ENCODE measurements around the gene TNNI3.

TNNI3 gene

DNA sequence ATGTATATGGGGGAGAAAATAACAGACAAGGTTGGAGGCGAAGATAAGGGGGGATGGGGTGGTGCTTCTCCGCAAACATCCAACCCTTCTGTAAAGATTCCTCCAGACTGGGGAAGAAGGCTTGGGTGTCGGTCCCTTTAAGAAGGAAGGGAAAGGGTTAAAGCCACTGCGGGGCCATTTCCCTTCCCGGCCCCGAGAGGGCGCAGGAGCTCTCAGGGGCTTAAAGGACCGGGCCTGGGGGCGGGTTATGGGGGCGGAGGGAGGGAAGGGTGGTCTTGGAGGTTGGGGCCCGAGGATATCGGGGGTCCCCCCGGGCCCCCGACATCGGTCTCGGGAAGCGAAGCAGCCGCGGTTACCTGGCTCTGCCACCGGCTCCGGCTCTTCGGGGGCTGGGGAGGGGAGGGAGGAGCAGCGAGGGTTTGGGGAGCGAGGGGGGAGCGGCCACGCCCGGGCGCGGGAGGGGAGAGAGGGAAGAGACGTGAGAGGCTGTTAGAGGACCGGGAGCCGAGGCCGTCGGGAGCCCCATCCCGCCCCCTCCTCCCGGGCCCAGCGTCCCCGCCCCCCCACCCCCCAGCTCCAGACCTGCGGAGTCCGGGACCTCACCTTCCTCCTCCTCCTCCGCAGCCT lies 11.3 kb downstream of the TNNI3 start:
- no peak for FAIRE-seq

DNA sequence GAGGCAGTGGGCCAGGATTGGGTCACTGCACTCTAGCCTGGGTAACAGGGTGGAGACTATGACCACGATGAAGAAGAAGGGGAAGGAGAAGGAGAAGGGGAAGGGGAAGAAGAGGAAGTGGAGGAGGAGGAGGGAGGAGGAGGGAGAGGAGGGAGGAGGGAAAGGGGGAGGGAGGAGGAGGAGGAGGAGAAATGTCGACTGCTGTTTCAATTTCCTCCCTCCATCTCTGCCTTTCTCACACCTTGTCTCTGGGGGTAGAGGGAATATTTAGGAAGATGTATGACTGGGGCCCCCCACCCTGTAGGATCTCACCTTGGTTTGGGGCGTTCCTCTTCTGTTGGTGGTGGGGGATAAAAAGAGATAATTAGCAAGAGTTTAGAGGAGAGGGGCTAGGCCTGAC lies 12.3 kb downstream of the TNNI3 start:
- FAIRE-seq, result no peak

DNA sequence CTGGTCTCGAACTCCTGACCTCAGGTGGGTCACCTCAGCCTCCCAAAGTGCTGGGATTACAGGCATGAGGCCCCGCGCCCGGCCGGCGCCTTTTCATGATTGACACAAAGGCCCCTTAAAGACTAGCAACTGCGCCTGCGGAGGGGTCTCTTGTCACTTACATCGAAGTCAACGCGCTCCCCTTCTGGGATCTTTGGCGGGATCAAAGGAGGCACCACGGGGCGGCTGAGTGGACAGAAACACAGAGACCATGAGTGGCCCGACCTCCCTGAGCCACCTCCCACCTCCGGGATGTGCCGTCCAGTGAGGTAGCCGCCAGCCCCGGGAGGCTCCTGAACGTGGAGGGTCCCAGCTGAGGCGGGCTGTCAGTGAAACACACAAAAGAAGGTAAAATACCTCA lies 15.8 kb downstream of the TNNI3 start:
- no peak for FAIRE-seq

DNA sequence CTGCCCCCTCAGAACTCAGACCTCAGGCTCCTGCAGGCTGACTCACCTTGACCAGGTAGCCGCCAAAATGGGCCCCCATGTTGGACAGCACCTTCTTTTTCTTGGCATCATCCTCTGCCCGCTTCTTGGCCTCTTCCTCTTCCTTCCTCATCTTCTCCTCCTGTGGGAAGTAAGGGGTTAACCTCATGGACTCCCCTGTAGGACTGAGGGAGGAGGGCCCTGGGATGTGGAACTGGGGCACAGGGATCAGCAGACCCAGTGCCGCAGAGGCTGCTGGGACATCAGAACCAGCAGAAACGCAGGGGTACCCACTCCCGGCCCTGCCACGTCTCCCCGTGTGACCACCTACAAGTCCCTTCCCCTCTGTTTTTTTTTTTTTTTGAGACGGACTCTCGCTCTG lies 19.6 kb downstream of the TNNI3 start:
- FAIRE-seq, result no peak

DNA sequence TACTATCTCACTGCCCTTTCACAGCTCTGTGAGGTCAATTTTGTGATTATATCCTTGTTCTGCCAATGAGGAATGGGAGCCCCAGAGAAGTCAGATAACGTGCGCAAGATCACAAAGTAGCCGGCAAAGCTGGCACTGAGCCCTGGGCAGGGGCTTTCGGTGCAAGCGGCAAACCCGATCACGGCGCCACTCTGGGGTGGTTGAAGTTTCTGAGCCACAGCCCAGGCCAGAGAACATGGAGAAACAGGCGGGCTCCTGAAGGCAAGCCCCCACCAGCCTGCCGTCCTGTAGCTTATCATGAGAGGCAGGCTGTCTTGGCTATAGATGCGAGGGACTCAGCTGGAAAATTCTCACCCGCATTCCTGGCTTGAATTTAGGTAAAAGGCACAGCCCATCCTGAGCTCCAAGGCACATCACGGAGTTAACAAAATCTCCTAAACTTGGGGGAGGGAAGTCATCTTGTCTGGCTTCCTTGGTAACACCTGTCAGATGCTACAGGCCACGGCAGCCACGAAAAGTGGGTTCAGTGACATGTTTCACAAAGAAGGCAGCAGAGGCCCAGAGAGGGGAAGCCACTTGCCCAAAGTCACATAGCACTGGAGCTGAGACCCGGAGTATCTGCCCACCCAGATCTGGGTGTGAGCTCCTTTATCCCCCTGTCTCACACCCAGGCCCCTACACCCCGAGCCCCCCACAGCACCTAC lies 21.0 kb downstream of the TNNI3 start:
- FAIRE-seq, result no peak

DNA sequence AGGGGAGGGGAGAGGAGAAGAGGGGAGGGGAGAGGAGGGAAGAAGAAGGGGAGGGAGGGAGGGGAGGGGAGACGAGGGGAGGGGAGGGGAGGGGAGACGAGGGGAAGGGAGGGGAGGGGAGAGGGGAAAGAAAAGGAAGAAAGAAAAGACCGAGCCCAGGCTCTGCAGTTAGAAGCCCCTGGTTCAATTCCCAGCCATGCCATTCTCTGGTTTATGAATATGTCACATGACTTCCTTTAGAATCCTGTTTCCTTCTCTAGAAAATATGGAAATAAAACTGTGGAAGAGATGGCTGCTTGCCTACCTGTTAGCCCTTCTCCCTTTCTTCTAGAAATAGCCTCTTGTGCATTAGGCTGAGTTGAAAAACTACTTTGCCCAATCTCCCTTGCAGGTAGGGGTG lies 22.8 kb downstream of the TNNI3 start:
- FAIRE-seq, result no peak

DNA sequence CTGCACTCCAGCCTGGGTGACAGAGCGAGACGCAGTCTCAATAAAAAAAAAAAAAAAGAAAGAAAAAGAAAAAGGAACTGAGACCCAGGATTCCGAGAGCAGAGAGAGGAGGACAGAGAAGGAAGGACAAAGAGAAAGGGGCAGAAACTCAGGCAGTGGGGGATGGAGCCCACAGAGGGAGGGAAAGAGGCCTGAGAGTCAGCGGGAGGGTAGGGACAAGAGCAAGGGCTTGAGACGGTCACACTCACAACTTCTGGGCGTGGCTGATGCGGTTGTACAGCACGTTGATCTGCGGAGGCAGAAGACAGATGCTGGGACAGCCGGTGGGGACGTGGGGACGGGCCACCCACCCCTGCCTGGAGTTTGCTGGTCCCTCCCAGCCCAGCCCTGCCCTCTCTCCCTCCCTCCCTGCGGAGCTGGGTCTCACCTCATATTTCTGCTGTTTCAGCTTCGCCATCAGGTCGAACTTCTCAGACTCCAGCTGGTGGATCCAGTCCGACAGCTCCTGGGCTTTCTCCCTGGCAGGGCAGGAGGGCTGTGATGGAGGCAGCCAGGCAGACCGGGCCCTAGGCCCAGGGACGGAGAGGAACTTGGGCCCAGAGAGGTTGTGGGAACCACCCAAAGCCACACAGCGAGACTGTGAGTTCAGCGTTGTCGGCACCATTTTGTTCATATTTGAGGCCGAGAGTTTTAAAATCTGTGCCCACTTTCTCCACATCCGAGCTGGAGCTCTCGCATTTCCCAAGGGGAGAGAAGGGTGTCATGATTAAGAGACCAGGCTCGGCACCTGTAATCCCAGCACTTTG lies 23.7 kb downstream of the TNNI3 start:
- no peak for FAIRE-seq

DNA sequence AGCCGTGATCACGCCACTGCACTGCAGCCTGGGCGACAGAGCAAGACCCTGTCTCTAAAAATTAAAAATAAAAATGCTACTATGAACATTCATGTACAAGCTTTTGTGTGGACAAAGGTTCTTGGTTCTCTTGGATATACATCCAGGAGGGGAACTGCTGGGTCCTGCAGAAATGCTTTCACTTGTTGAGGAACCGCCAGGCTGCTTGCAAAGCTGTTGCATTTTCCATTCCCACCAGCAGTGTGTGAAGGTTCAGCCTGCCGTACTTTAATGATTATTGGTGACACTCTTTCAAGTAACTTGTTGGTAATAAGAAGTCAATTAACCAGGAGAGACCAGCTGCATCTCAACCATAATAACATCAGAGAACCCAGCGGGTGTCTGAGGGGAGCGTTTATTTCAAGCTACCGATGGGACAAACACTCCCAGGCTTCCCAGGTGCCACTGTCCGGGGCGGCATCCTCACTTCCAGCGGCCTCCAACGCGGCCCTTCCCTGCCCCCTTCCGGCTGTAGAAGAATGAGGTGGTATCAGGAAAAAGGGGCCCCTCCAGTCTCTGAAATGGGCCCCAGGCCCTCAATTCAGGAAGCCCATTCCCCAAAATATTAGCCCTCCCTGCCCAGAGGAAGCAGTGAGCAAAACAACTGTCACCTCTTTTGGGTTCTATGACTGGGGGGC lies 24.9 kb downstream of the TNNI3 start:
- FAIRE-seq, result no peak

DNA sequence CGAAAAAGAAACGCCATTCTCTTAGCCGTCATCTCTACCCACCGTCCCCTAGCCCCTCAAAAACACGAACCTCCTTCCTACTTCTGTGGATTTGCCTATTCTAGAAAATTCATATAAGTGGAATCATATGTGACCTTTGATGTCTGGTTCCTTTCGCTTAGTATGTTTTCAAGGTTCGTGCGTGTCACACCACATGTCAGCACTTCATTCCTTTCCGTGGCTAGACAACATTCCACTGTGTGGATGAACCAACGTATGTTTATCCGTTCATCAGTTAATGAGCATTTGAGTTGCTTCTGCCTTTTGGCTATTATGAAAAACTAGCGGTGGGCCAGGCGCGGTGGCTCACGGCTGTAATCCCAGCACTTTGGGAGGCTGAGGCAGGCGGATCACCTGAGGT lies 26.1 kb downstream of the TNNI3 start:
- FAIRE-seq, result no peak

DNA sequence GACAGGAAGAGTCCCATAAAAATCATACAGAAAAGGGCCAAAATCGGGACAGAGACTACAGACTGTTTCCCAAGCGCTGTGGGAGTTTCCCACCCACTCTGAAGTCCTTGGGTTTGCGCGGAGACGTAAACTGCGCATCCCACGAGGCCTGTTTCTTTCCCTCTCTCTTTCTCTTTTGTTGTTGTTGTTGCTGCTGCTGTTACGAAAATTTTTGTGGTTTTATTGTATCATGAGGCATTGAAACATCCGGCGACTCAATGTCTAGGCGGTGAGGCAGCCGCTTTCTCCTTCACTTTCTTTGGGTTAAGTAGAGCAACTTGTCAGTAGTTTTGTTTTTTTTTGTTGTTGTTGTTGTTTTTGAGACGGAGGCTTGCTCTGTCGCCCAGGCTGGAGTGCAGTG lies 38.5 kb downstream of the TNNI3 start:
- no peak for FAIRE-seq

DNA sequence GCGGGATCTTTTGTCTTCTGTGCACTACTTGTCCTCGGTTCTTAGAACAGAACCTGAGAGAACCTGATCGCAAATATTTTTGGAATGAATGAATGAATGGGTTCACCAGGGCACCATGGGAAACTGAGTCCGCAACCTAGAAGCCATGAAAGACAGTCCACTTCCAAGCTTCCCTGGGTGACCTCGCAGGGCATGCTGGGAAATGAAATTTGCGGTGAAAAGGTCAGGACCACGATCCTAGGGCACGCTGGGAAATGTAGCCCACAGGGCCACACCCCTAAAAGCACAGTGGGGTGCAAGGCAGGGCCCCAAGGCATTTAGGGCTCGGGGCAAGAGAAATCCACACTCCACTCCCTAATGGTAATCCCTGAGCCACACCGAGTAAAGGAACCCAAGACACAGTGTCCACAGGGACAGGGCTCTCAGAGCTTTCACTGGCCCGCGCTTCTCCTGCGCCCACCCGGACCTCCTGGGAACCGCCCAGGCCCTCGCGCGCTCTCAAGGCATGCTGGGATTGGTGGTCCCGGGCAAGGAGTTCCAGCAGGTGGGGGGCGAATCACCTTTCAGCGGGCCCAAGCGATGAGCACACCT lies 39.0 kb downstream of the TNNI3 start:
- FAIRE-seq, result no peak

DNA sequence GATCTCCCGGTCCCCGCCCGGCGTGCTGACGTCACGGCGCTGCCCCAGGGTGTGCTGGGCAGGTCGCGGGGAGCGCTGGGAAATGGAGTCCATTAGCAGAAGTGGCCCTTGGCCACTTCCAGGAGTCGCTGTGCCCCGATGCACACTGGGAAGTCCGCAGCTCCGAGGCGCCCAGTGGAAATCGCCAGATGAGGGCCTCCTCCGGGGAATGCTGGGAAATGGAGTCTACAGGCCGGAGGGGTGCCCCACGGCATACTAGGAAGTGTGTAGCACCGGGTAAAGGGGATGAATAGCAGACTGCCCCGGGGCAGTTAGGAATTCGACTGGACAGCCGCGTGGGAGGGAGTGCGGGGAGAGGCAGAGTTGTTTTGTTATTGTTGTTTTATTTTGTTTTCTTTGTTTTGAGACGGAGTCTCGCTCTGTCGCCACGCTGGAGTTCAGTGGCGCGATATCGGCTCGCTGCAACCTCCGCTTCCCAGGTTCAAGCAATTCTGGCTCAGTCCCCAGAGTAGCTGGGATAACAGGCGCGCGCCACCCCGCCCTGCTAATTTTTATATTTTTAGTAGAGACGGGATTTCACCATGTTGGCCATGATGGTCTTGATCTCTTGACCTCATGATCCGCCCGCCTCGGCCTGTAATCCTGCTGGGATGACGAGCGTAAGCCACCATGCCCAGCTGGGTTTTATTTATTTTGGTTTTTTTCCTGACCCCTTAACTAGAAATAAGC lies 39.7 kb downstream of the TNNI3 start:
- FAIRE-seq, result peak; percentile 55

DNA sequence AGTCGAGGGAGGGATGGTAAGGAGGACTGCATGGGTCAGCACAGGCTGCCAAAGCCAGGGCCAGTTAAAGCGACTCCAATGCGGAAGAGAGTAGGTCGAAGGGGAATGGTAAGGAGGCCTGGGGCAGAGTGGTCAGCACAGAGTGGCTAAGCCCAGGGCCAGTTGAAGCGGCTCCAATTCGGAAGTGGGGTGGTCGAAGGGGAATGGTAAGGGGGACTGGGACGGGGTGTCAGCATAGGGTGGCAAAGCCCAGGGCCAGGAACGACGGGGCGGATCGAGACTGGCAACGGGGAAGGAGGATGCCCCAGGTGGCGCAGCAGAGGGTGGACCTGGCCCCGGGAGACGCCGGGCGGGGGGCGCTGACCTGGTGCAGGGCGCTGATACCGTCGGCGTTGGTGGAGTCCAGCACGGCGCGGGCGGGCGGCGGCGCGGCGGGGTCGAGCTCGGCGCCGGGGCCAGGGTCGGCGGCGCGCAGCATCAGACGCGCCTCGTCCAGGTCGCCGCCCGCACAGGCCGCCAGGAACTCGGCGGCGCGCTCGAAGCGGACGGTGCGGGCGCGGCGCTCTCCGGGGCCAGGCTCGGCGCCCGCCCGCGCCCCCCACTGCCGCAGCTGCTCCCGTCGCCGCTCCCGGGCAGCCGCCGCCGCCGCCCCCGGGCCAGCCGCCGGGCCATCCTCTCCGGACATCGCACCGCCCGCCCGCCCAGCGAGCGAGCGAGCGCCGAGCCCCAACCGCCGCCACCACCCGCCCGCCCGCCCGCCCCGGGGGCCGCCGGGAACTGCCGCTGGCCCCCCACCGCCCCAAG lies 40.5 kb downstream of the TNNI3 start, which contains the start of gene PPP1R12C:
PPP1R12C (minus strand) TSS at position 779 of the 804 bp plus-strand sequence; CDS start at position 685, 94 bp downstream.
- no peak for FAIRE-seq

DNA sequence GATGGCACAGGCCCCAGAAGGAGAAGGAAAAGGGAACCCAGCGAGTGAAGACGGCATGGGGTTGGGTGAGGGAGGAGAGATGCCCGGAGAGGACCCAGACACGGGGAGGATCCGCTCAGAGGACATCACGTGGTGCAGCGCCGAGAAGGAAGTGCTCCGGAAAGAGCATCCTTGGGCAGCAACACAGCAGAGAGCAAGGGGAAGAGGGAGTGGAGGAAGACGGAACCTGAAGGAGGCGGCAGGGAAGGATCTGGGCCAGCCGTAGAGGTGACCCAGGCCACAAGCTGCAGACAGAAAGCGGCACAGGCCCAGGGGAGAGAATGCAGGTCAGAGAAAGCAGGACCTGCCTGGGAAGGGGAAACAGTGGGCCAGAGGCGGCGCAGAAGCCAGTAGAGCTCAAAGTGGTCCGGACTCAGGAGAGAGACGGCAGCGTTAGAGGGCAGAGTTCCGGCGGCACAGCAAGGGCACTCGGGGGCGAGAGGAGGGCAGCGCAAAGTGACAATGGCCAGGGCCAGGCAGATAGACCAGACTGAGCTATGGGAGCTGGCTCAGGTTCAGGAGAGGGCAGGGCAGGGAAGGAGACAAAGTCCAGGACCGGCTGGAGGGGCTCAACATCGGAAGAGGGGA lies 41.2 kb downstream of the TNNI3 start:
- FAIRE-seq, result no peak

DNA sequence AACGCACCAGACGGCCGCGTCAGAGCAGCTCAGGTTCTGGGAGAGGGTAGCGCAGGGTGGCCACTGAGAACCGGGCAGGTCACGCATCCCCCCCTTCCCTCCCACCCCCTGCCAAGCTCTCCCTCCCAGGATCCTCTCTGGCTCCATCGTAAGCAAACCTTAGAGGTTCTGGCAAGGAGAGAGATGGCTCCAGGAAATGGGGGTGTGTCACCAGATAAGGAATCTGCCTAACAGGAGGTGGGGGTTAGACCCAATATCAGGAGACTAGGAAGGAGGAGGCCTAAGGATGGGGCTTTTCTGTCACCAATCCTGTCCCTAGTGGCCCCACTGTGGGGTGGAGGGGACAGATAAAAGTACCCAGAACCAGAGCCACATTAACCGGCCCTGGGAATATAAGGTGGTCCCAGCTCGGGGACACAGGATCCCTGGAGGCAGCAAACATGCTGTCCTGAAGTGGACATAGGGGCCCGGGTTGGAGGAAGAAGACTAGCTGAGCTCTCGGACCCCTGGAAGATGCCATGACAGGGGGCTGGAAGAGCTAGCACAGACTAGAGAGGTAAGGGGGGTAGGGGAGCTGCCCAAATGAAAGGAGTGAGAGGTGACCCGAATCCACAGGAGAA lies 42.0 kb downstream of the TNNI3 start:
- FAIRE-seq, result no peak

DNA sequence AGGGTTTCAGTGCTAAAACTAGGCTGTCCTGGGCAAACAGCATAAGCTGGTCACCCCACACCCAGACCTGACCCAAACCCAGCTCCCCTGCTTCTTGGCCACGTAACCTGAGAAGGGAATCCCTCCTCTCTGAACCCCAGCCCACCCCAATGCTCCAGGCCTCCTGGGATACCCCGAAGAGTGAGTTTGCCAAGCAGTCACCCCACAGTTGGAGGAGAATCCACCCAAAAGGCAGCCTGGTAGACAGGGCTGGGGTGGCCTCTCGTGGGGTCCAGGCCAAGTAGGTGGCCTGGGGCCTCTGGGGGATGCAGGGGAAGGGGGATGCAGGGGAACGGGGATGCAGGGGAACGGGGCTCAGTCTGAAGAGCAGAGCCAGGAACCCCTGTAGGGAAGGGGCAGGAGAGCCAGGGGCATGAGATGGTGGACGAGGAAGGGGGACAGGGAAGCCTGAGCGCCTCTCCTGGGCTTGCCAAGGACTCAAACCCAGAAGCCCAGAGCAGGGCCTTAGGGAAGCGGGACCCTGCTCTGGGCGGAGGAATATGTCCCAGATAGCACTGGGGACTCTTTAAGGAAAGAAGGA lies 42.9 kb downstream of the TNNI3 start:
- no peak for FAIRE-seq

DNA sequence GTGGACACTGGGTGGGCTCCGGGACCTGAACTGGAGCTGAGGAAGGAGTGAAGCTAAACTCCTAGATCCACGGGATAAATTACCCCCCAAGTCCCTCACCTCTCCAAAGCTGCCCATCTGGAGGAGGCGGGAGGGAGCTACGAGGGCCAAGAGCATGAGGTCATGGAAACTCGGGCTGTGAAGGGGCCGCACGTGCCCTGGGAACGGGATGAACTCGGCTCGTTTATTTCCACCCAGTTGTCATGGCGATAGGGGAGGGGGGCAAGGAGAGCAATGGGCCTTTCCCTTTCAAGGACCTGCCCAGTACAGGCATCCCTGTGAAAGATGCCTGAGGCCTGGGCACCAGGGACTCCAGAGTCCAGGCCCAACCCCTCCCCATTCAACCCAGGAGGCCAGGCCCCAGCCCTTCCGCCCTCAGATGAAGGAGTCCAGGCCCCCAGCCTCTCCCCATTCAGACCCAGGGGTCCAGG lies 43.9 kb downstream of the TNNI3 start:
- no peak for FAIRE-seq

DNA sequence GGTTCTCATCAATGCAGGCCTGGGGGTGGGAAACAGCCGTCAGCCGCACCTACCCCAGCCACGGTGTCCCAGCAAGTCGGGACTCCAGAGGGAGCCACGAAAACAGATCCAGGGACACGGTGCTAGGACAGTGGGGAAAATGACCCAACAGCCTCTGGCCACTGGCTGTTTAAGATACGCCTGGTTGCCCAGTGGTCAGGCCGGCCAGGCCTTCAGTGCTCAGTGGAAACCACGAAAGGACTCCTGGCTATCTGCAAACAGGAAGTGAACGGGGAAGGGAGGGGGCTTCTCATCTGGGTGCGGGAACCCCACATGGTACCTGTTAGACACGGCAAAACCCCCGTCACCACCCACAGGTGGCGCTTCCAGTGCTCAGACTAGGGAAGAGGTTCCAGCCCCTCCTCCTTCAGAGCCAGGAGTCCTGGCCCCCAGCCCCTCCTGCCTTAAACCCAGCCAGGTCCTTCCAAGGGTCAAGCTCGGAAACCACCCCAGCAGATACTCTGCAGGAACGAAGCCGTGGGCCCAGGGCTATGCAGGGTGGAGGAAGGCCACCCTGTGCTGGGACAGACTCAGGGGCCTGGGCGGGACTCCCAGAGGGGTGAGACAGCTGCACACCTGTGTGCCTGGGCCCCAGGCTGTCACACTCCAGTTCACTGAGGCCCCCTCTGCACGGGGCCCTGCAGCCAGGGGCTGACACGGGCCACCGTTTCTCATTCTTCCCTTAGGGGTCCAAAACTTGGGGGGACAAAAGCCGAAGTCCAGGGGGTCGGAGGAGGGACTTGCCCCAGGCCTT lies 44.6 kb downstream of the TNNI3 start:
- no peak for FAIRE-seq

DNA sequence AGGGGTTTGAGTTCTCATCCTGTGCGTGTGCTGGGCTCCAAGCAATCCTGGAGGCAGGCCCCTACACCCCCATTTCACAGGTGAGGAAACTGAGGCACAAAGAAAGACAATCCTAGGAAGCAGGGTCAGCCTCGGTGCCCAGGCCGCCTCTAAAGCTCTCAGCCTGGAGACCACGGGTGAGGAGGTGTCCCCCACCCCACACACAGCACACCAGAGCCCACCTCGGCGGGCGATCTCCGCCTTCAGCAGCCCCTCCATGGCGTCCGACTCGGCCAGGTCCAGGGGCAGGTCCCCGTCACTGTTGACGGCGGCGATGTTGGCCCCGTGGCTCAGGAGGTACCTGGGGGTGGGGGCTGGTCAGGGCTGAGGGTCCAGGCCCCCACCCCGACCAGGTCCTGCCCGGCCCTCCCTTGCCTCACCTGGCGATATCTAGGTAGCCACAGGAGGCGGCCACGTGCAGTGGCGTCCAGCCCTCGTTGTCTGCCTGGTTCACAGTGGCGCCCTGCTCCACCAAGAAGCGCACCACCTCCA lies 45.2 kb downstream of the TNNI3 start:
- no peak for FAIRE-seq
